SH-SY5Y (cell line): ENCODE data around the gene TSPAN17.

Experiments used
- GATA2 ChIP-seq: IDR thresholded peaks from 2 replicates; pipeline ENCODE4 v1.6.1; 2011; ENCODE audit warnings: mild to moderate bottlenecking, low read depth, low read length
- GATA3 ChIP-seq: IDR thresholded peaks from 2 replicates; pipeline ENCODE4 v1.6.1; 2011; ENCODE audit warnings: low read depth, mild to moderate bottlenecking, low read length, moderate library complexity

DNA sequence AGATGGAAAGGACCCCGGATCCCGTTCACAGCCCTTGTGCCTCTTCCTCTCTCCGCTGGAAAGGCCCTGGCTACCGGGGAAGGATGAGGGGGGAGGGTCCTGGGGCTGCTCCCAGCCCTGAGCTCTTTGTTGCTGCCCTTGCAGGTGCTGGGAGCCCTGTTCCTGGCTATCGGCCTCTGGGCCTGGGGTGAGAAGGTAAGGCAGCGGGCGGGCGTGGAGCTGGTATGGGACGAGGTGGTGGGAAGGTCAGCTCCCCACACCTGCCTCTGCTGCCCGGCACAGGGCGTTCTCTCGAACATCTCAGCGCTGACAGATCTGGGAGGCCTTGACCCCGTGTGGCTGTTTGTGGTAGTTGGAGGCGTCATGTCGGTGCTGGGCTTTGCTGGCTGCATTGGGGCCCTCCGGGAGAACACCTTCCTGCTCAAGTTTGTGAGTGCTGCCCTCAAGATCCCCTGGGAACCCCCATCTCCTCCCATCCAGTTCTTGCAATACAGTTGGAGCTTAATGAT is 4.2 kb downstream of the TSPAN17 start:
- TF ChIP-seq GATA2 (no peak), GATA3 (no peak)
